ENCODE results near the gene DICER1. TPM values are rescaled to one million over a fixed set of nuclear protein-coding genes. Genes with fewer than 3 reads are reported as not detected.

The DICER1 gene
- total RNA-seq, 1 donor from 2014 or later, result 103 TPM

DNA sequence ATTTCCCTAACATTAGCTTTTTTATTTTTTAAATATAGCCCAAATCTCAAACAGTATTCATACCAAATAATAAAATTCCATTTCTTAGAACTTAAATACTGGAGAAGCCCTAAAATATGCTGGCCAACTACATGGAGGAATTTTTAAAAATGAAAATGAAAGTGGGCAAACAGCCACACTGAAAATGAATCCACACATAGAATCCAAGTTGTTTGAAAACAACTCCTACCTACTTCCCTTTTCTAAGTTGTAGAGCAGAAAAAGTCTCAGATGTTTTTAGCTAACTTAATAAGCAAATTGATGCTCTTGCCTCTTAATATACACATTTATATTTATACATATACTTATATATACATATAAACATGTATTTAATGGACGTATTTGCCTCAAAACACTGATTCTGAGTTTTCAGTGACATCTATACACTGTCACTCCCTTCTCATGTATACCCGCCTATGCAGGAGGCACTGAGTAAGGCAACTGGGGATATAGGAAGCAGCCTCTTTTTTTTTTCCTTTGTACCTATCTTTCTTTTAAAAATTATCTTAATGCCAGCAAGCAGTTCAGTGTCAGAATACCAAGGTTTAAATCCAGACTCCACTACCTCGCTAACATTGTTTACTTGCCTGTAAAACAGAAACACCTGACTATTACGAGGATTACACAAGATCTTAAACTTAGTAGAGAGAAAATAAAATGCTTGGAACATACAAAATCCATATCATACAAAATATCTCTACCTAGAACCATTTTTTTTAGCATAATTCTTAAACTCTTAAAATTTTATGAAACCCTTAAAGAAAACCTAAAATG is 13.3 kb downstream of the DICER1 start:
- Histone ChIP-seq H3K79me2 (ENCODE audit: insufficient read depth, low read length) (peaks cover 100% of the 10 kb centered on the region), H3K4me3 (ENCODE audit: insufficient read depth, low read depth, low read length) (no peak overlapping the region), H3K4me2 (ENCODE audit: low read length) (no peak overlapping the region), H3K9ac (ENCODE audit: low read length) (no peak overlapping the region), H3K4me1 (ENCODE audit: insufficient read depth, low read length) (no peaks in the 10 kb centered on the region), H3K27ac (ENCODE audit: low read depth, low read length) (no peak overlapping the region), H3K27me3 (ENCODE audit: insufficient read depth, low read length) (no peaks in the 10 kb centered on the region), H3K9me3 (ENCODE audit: insufficient read depth, low read depth, low read length) (no peaks in the 10 kb centered on the region), H2AFZ (ENCODE audit: low read depth, low read length) (no peak overlapping the region), H3K36me3 (ENCODE audit: insufficient read depth, low read length) (no peaks in the 10 kb centered on the region), H4K20me1 (ENCODE audit: insufficient read depth, low read length) (peaks cover 83% of the 10 kb centered on the region)
- DNase-seq (ENCODE audit: low read depth) (no peak), FAIRE-seq (no peak)
- Mint-ChIP-seq H3K27ac (ENCODE audit: unreplicated experiment) (no peak overlapping the region), H3K4me1 (ENCODE audit: low read depth, unreplicated experiment) (peaks cover 2% of the 10 kb centered on the region), H3K27me3 (ENCODE audit: low read depth, unreplicated experiment) (no peaks in the 10 kb centered on the region), H3K4me3 (ENCODE audit: unreplicated experiment) (no peak overlapping the region), H3K9me3 (ENCODE audit: unreplicated experiment) (peaks cover 4% of the 10 kb centered on the region), H3K36me3 (ENCODE audit: low read depth, unreplicated experiment) (peaks cover 6% of the 10 kb centered on the region)
- TF ChIP-seq, protein P1, sequence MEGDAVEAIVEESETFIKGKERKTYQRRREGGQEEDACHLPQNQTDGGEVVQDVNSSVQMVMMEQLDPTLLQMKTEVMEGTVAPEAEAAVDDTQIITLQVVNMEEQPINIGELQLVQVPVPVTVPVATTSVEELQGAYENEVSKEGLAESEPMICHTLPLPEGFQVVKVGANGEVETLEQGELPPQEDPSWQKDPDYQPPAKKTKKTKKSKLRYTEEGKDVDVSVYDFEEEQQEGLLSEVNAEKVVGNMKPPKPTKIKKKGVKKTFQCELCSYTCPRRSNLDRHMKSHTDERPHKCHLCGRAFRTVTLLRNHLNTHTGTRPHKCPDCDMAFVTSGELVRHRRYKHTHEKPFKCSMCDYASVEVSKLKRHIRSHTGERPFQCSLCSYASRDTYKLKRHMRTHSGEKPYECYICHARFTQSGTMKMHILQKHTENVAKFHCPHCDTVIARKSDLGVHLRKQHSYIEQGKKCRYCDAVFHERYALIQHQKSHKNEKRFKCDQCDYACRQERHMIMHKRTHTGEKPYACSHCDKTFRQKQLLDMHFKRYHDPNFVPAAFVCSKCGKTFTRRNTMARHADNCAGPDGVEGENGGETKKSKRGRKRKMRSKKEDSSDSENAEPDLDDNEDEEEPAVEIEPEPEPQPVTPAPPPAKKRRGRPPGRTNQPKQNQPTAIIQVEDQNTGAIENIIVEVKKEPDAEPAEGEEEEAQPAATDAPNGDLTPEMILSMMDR (IDR thresholded peaks at IDR 0.05; ENCODE audit: insufficient read depth, low read depth, low read length), result no peak
- no peak for TF ChIP-seq EZH2 (IDR thresholded peaks at IDR 0.05; ENCODE audit: insufficient read depth, low read length)

DNA sequence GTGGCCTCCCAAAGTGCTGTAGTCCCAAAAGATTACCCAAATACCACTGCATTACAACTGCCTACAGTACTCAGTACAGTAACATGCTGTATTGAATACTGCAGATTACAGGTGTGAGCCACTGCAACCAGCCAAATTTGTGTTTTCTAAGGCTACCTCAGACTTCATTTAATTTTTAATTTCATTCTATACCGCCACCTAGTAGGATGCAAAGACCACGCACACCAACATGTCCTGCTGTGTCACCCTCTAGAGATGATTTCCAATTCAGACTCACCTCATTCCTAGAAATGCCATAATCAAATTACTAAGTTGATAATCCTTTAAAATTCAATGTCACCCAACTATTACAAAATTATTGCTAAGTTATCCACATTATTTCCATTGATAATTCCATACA is 15.1 kb downstream of the DICER1 start:
- no peak overlapping the region for H3K4me3 Mint-ChIP-seq (ENCODE audit: unreplicated experiment)

More for the DNA sequence above, 15.1 kb downstream of the DICER1 start:
- TF ChIP-seq, protein P1 (IDR thresholded peaks at IDR 0.05; ENCODE audit: insufficient read depth, low read depth, low read length), result no peak
- no peak for TF ChIP-seq EZH2 (IDR thresholded peaks at IDR 0.05; ENCODE audit: insufficient read depth, low read length)
- Histone ChIP-seq H3K36me3 (ENCODE audit: insufficient read depth, low read length) (no peaks in the 10 kb centered on the region), H3K79me2 (ENCODE audit: insufficient read depth, low read length) (peaks cover 97% of the 10 kb centered on the region), H3K4me2 (ENCODE audit: low read length) (no peak overlapping the region), H4K20me1 (ENCODE audit: insufficient read depth, low read length) (peaks cover 76% of the 10 kb centered on the region), H3K4me3 (ENCODE audit: insufficient read depth, low read depth, low read length) (no peak overlapping the region), H3K27ac (ENCODE audit: low read depth, low read length) (no peak overlapping the region), H3K9ac (ENCODE audit: low read length) (no peak overlapping the region), H2AFZ (ENCODE audit: low read depth, low read length) (no peak overlapping the region), H3K4me1 (ENCODE audit: insufficient read depth, low read length) (no peaks in the 10 kb centered on the region), H3K27me3 (ENCODE audit: insufficient read depth, low read length) (no peaks in the 10 kb centered on the region), H3K9me3 (ENCODE audit: insufficient read depth, low read depth, low read length) (no peaks in the 10 kb centered on the region)
- Mint-ChIP-seq H3K27me3 (ENCODE audit: low read depth, unreplicated experiment) (no peaks in the 10 kb centered on the region), H3K27ac (ENCODE audit: unreplicated experiment) (no peak overlapping the region), H3K36me3 (ENCODE audit: low read depth, unreplicated experiment) (peaks cover 6% of the 10 kb centered on the region), H3K4me1 (ENCODE audit: low read depth, unreplicated experiment) (peaks cover 9% of the 10 kb centered on the region), H3K9me3 (ENCODE audit: unreplicated experiment) (peaks cover 4% of the 10 kb centered on the region)
- FAIRE-seq, result no peak
- DNase-seq (ENCODE audit: low read depth), result no peak

All from astrocyte (in vitro differentiated cells and primary cell).